Thyroid gland (tissue), 4 donors: Measurements from ENCODE around the gene ZBED6. TPM values are rescaled to one million over a fixed set of nuclear protein-coding genes. Genes with fewer than 3 reads are reported as not detected.
A peak's percentile ranks its signal among the peaks of the same experiment; 100 is the strongest.
"Not testable (repeated sequence)": the region's sequence is repeated elsewhere in the genome, so short reads cannot be mapped to it uniquely, and the experiment has no call there.

Experiments
- DNase-seq, 2 donors: peaks; one replicate each; pipeline ENCODE4 v3.0.0-alpha.2; 2019
- H3K27ac ChIP-seq, 3 donors: fragments of 200-600 bp; sonication (generic); 1 replicate in 2 of 3; 2 replicates in 1 of 3; pipeline ENCODE4 v1.5.1; 2016 to 2019; ENCODE audit warnings: mild to moderate bottlenecking in 1 of 3, moderate library complexity in 1 of 3
- H3K27me3 ChIP-seq: fragments of 200-600 bp; sonication (generic); one replicate; pipeline ENCODE4 v1.5.1; 2019
- H3K36me3 ChIP-seq, 2 donors: fragments of 200-600 bp; sonication (generic); one replicate each; pipeline ENCODE4 v1.5.1; 2016 to 2019
- H3K4me1 ChIP-seq, 2 donors: fragments of 200-600 bp; sonication (generic); one replicate each; pipeline ENCODE4 v1.5.1; 2017 to 2019
- H3K4me3 ChIP-seq, 3 donors: fragments of 200-600 bp; sonication (generic); replicated peaks in 1 of 3; 1 replicate in 2 of 3; 2 replicates in 1 of 3; pipeline ENCODE4 v1.5.1; 2016; ENCODE audit warnings: mild to moderate bottlenecking in 1 of 3
- H3K9me3 ChIP-seq: fragments of 200-600 bp; sonication (generic); one replicate; pipeline ENCODE4 v1.5.1; 2017
- POLR2A ChIP-seq, 2 donors: fragments of 450-650 bp; IDR thresholded peaks; one replicate each; pipeline ENCODE4 v1.6.1; 2017; ENCODE audit warnings: antibody characterized with exemption in 2 of 2, mild to moderate bottlenecking in 2 of 2, moderate library complexity in 1 of 2
- WGBS, 2 donors: methylation state at CpG; one replicate each; pipeline ENCODE4 v1.1.5; 2017; 5-methylcytosine and 5-hydroxymethylcytosine counted together
- intact Hi-C: fragments of 100-400 bp; cut with DNase I; formaldehyde crosslinking; loops from one replicate; pipeline ENCODE4 v1.15.1; 2023
- total RNA-seq, 4 donors: library from RNA; depleted of rRNA; stranded (reverse); fragments of >200 nt; gene quantifications; one replicate each; pipeline ENCODE4 v1.2.3, GENCODE V29; 2016
- TF ChIP-seq, protein P1 (sequence below), 6 experiments: fragments of 200-600 bp in 3 of 6; fragments of 450-650 bp in 3 of 6; sonication (generic) in 3 of 6; IDR thresholded peaks; one replicate each; pipeline ENCODE4 v1.5.1; 2016 to 2019; ENCODE audit warnings: antibody characterized with exemption in 6 of 6, mild to moderate bottlenecking in 2 of 6, inconsistent platforms in 1 of 6, moderate library complexity in 1 of 6

ZBED6 gene
- total RNA-seq, 4 donors from 2014 or later: 17.6 to 33.2 (median 28.5) TPM

DNA sequence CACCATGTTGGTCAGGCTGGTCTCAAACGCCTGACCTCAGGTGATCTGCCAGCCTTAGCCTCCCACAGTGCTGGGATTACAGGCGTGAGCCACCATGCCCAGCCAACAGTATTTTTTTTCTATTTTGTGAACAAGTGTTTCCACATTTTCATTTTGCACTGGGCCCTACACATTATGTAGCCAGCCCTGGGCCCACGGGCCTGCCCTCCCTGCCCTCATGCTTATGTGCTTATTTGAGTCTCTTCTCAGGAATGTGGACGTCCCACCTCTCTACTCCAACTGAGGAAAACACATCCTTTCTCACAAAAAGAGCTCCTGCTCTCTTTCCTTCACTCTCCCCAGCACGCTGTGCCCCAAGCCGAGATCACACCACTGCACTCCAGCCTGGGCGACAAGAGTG is 13.5 kb upstream of the ZBED6 start:
- H3K4me1 ChIP-seq: no peaks in the 10 kb centered on the region
- no peak overlapping the region for H3K4me3 ChIP-seq
- H3K27ac ChIP-seq: no peak overlapping the region
- 86 to 95% methylated on average over 7 of the region's 7 CpGs for WGBS, 2 donors
- DNase-seq: no peak
- intact Hi-C loops: no loop called here
- no peaks in the 10 kb centered on the region for H3K9me3 ChIP-seq
- no peak for TF ChIP-seq POLR2A (IDR thresholded peaks at IDR 0.05)
- TF ChIP-seq, protein P1, sequence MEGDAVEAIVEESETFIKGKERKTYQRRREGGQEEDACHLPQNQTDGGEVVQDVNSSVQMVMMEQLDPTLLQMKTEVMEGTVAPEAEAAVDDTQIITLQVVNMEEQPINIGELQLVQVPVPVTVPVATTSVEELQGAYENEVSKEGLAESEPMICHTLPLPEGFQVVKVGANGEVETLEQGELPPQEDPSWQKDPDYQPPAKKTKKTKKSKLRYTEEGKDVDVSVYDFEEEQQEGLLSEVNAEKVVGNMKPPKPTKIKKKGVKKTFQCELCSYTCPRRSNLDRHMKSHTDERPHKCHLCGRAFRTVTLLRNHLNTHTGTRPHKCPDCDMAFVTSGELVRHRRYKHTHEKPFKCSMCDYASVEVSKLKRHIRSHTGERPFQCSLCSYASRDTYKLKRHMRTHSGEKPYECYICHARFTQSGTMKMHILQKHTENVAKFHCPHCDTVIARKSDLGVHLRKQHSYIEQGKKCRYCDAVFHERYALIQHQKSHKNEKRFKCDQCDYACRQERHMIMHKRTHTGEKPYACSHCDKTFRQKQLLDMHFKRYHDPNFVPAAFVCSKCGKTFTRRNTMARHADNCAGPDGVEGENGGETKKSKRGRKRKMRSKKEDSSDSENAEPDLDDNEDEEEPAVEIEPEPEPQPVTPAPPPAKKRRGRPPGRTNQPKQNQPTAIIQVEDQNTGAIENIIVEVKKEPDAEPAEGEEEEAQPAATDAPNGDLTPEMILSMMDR (IDR thresholded peaks at IDR 0.05): no peak
- no peaks in the 10 kb centered on the region for H3K36me3 ChIP-seq
- H3K27me3 ChIP-seq: no peaks in the 10 kb centered on the region

DNA sequence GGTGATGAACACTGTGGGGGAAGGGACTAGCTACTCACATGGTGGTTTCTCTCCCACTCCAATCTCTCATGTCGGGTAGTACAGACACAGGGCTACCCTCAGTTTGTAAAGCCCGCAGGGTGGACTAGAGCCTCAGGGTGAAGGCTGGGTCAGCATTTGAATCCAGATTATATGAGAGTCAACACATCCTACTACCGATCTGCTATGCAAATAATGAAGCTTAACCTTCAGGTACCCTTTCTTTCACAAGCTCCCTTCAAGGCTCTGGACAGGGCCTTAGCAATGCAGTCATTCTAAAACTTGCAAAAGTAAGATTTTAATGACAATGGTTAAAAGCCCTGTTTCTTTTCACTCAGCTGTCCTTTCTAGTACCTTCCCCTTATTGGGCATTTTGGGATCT is 5.5 kb upstream of the ZBED6 start:
- 78 to 79% methylated on average over 3 of the region's 3 CpGs for WGBS, 2 donors
- intact Hi-C loops: loop anchor here (10.0 kb wide), 1 partner anchor 355 kb away; no protein-coding TSS in a partner anchor
- no peak overlapping the region for H3K4me3 ChIP-seq

DNA sequence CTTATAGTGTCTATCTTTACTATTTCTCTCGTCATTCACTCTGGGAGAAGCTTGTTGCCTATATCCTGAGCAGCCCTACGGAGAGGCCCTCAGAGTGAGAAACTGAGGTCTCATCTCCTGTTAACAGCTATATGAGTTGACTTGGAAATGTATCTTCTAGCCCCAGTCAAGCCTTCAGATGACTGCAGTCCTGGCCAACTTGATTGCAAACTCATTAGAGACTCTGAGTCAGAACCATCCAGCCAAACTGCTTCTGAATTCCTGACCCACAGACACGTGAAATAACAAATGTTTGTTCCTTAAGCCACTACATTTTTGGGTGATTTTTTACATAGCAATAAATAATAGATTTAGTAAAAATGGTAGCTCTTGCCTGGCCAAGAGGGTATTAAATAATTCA is 3.9 kb upstream of the ZBED6 start:
- TF ChIP-seq, protein P1 (IDR thresholded peaks at IDR 0.05): no peak
- no peak for TF ChIP-seq POLR2A (IDR thresholded peaks at IDR 0.05)
- 83 to 86% methylated on average over 3 of the region's 3 CpGs for WGBS, 2 donors
- no peaks in the 10 kb centered on the region for H3K27me3 ChIP-seq
- no peaks in the 10 kb centered on the region for H3K36me3 ChIP-seq
- no peak for DNase-seq
- no peak overlapping the region for H3K4me3 ChIP-seq
- peaks cover 0 to under 1% of the 10 kb centered on the region in 2 donors for H3K4me1 ChIP-seq
- no peaks in the 10 kb centered on the region for H3K9me3 ChIP-seq
- intact Hi-C loops: loop anchor here (10.0 kb wide), 1 partner anchor 353 kb away; no protein-coding TSS in a partner anchor
- H3K27ac ChIP-seq: no peak overlapping the region

More for the DNA sequence above, 5.5 kb upstream of the ZBED6 start:
- no peak for DNase-seq
- no peaks in the 10 kb centered on the region for H3K36me3 ChIP-seq
- H3K9me3 ChIP-seq: no peaks in the 10 kb centered on the region
- no peak overlapping the region for H3K27ac ChIP-seq
- no peaks in the 10 kb centered on the region for H3K27me3 ChIP-seq
- no peak for TF ChIP-seq POLR2A (IDR thresholded peaks at IDR 0.05)
- TF ChIP-seq, protein P1 (IDR thresholded peaks at IDR 0.05): no peak
- no peaks in the 10 kb centered on the region for H3K4me1 ChIP-seq

DNA sequence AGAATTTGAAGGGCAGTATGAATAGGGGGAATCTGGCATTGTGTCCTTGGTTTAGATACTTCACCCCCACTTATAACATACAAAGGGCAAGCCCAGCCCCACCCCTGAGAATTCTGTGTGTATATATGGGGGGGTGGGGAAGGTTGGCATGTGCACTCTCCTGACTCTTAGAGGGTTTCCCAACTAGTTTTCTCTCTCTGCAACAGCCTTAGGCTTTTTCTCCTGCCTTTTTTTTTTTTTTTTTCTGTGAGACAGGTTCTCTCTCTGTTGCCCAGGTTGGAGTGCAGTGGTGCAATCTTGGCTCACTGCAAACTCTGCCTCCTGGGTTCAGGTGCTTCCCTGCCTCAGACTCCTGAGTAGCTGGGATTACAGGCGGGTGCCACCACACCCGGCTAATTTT is 2.9 kb upstream of the ZBED6 start:
- DNase-seq: no peak

DNA sequence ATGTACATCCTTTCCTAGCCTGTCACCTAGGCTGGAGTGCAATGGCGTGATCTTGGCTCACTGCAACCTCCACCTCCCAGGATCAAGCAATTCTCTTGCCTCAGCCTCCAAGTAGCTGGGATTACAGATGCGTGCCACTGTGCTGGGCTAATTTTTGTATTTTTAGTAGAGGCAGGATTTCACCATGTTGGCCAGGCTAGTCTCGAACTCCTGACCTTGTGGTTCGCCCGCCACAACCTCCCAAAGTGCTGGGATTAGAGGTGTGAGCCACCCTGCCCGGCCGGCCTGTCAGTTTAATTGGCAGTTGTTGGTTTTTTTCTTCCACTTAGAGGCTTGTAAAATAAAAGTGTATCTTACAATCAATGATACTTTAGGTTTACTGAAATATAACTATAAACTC is 1.9 kb upstream of the ZBED6 start:
- DNase-seq, H3K27me3 ChIP-seq, H3K27ac ChIP-seq, H3K4me3 ChIP-seq, H3K9me3 ChIP-seq, H3K36me3 ChIP-seq: not testable (repeated sequence)
- intact Hi-C loops: loop anchor here (10.0 kb wide), 1 partner anchor 351 kb away; no protein-coding TSS in a partner anchor
- peaks cover 16 to 20% of the 10 kb centered on the region in 2 donors for H3K4me1 ChIP-seq
- WGBS, 2 donors: 97 to 99% methylated on average over 7 of the region's 7 CpGs

More for the DNA sequence above, 2.9 kb upstream of the ZBED6 start:
- Histone ChIP-seq H3K27ac (peak overlapping the region in 1 of 3 donors; percentile 24), H3K4me1 (peaks cover 9 to 10% of the 10 kb centered on the region in 2 donors), H3K36me3 (no peaks in the 10 kb centered on the region), H3K9me3 (no peaks in the 10 kb centered on the region), H3K27me3 (no peaks in the 10 kb centered on the region), H3K4me3 (no peak overlapping the region)
- intact Hi-C loops: loop anchor here (10.0 kb wide), 1 partner anchor 352 kb away; no protein-coding TSS in a partner anchor
- TF ChIP-seq POLR2A (IDR thresholded peaks at IDR 0.05): no peak
- TF ChIP-seq, protein P1 (IDR thresholded peaks at IDR 0.05): no peak
- WGBS, 2 donors: 89% methylated on average over 2 of the region's 2 CpGs
